Measurements from ENCODE around the gene SPOCK2.
"Not testable (repeated sequence)": the region's sequence is repeated elsewhere in the genome, so short reads cannot be mapped to it uniquely, and the experiment has no call there.

SPOCK2 gene

DNA sequence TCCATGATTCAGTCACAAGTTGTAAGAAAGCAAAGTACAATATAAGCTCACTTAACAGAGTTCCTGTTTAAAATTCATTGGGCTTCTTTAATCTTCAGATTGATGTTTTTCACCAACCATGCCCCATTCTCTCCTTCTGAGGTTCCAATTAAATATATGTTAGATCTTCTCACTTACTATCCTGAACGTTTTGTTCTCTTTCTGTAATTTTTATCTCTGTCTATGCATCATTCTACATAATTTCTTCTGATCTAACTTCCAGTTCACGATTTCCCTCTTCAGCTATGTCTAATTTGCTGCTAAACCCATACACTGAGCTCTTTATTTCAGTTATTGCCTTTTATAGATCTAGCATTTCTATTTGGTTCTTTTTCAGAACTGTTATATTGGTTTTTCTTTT, 28.0 kb upstream of the SPOCK2 start:
- TF ChIP-seq, protein P1, sequence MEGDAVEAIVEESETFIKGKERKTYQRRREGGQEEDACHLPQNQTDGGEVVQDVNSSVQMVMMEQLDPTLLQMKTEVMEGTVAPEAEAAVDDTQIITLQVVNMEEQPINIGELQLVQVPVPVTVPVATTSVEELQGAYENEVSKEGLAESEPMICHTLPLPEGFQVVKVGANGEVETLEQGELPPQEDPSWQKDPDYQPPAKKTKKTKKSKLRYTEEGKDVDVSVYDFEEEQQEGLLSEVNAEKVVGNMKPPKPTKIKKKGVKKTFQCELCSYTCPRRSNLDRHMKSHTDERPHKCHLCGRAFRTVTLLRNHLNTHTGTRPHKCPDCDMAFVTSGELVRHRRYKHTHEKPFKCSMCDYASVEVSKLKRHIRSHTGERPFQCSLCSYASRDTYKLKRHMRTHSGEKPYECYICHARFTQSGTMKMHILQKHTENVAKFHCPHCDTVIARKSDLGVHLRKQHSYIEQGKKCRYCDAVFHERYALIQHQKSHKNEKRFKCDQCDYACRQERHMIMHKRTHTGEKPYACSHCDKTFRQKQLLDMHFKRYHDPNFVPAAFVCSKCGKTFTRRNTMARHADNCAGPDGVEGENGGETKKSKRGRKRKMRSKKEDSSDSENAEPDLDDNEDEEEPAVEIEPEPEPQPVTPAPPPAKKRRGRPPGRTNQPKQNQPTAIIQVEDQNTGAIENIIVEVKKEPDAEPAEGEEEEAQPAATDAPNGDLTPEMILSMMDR (IDR thresholded peaks at IDR 0.05; ENCODE audit: low read depth, low read length): no peak

DNA sequence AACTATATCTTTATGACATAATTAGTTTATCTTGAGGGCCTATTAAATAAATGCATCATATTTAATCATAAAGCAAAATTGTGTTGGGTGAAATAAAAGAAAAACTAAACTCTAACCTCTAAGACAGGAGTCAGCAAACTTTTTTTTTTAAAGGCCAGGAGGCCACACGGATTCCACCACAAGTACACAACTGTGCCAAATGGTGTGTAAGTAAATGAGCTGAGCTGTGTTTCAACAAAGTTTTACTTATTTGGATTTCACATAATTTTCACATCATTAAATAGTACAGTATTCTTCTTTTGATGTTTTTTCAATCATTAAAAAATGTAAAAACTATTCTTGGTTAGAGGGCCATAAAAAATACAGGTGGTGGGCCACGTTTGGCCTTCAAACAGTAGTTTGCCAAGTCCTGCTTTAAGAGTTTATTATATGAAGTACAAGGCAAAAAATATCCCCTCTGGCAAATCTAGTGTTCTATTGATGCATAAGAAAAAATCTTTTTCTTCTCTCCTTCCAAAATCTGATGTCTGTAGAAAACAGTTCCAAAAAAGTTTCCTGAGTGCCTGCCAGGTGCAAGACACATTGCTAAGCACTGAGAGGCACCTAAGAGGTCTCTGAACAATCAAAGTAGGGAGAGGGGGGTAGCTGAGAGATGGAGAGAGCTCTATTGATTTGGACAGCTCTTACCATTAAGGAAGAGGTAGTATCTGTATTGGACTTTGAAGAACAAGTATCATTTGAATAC, 26.5 kb upstream of the SPOCK2 start:
- H3K4me3 ChIP-seq (ENCODE audit: low read depth, low read length): no peak overlapping the region
- TF ChIP-seq, protein P1 (IDR thresholded peaks at IDR 0.05; ENCODE audit: low read depth, low read length): no peak

More for the DNA sequence above, 28.0 kb upstream of the SPOCK2 start:
- H3K4me3 ChIP-seq (ENCODE audit: low read depth, low read length): no peak overlapping the region

DNA sequence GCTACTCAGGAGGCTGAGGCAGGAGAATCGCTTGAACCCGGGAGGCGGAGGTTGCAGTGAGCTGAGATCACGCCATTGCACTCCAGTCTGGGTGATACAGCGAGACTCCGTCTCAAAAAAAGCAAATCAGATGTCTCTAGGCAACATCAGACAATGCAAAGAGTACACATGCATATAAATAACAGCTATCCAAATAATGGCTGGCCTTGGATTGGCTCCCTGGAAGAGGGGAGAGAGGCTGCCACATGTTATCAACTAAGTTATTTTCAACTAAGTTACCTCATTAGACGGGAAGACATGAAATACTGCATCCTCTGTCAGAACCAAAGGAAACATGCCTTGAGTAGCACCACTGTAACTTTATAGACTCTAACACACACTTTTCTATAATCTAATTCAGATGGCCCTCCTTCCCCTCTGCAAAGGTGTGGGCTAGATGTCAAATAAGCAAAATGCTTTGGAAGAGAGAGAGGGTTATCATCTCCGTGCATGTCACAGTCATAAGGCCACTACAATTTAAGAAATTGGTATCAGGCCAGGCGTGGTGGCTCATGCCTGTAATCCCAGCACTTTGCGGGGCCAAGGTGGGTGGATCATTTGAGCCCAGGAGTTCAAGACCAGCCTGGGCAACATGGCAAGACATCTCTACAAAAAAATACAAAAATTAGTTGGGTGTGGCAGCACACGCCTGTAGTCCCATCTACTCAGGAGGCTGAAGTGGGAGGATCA, 22.5 kb upstream of the SPOCK2 start:
- TF ChIP-seq, protein P1 (IDR thresholded peaks at IDR 0.05; ENCODE audit: low read depth, low read length): no peak
- no peak overlapping the region for H3K4me3 ChIP-seq (ENCODE audit: low read depth, low read length)

DNA sequence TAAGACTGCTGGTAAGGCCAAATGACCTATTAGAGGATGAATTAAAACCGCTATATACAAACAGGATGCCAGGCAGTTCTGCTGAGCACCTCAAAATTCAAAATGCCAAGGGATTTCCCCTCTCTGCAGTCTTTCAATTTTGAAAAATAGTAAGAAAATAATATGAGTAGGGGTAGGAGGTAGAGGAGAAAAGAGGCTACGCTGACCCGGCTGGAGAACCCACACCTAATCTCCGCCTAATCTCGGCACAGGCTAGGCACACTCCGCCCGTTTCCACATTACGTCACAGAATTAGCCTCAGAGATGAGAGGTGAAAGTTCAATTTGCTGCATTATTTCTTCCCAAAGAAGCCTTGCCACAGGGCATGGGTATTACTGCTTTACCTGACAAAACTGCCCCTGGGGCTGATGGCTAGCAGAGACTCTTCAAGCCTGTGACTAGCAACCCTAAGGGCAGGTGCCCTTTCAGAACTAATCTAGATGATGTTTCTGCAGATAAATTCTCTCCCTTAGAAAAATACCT, 21.3 kb upstream of the SPOCK2 start:
- TF ChIP-seq, protein P1 (IDR thresholded peaks at IDR 0.05; ENCODE audit: low read depth, low read length): no peak
- H3K4me3 ChIP-seq (ENCODE audit: low read depth, low read length): no peak overlapping the region

DNA sequence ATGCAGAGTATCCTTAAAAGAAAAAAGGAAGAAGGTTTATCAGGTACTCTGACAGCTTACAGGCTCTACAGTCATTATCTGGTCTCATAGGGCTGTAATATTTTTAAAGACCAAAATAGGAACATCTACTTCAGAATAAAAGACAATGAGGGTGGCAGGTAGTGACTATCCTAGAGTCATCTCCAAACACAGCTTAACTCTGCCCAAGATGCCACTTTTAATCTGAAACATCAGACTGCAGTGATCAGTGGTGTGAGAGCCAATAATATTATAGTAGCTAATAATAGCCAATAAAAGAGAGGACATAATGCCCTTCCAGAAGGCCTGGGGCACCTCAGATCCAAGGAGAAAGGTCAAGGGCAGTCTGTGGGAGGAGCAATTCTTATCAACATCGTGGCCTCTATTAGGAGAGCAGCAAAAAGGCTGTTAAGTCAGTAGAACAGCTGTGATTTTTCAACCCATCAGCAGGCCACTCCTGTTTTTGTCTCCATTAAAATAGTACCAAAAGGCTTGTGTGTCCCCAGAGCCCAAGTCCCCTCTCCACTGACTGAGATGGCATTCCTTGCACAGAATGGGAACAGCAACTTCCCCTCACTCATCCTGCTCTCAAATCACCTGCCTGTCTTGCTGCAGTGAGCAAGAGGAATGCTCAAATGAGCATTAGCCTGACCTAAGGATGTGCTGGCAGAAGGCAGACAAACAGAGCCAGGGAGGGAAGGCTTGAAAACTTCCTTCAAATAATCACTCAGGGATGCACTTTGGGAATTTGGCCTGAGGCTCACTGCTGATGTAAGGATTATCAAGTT, 20.7 kb upstream of the SPOCK2 start:
- H3K4me3 ChIP-seq (ENCODE audit: low read depth, low read length): no peak overlapping the region

DNA sequence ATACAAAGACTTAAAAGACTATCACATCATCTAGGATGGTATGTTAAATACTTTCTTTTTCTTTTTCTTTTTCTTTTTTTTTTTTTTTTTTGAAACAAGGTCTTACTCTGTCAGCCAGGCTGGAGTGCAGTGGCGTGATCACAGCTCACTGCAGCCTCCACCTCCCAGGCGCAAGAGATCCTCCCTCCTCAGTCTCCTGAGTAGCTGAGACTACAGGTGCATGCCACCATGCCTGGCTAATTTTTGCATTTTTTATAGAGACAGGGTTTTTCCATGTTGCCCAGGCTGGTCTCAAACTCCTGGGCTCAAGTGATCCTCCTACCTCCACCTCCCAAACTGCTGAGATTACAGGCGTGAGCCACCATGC, 19.6 kb upstream of the SPOCK2 start:
- not testable (repeated sequence) for H3K4me3 ChIP-seq (ENCODE audit: low read depth, low read length)

More for the DNA sequence above, 20.7 kb upstream of the SPOCK2 start:
- TF ChIP-seq, protein P1 (IDR thresholded peaks at IDR 0.05; ENCODE audit: low read depth, low read length): no peak

DNA sequence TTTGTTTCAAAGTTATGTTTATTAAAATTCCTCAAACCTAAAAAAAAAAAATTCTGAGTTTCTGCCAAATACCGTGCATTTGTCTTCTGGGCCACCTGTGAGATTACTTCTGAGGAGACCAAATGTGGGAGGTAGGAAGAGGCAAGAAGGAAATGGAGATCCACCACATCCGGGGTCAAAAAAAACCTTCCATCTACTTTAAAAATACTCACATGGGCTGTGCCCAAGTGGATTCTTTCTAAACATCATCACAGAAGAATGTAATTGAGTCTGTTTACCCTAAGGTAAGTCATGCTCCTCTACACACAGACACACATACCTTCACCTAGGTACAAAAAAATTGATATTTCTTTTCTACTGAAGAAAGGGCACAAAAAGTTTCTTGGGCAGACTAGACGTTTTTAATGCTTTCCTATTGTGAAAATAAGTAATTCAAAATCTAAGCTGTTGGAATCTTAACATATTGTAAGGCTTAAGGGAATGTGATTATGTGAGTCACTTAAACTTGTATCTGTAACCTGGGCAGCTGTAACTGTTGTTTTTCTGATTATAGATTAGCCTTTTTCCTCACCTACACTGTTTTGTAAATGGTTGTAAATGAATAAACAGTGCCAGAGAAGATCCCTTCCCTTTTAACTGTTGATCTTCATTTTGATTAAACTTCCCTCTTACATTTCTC, 19.1 kb upstream of the SPOCK2 start:
- no peak overlapping the region for H3K4me3 ChIP-seq (ENCODE audit: low read depth, low read length)
- TF ChIP-seq, protein P1 (IDR thresholded peaks at IDR 0.05; ENCODE audit: low read depth, low read length): no peak

Data from WI38 (cell line).